Spinal cord (tissue), 10 donors: ENCODE data around the gene EFEMP2. TPM values are rescaled to one million over a fixed set of nuclear protein-coding genes. Genes with fewer than 3 reads are reported as not detected.
A peak's percentile ranks its signal among the peaks of the same experiment; 100 is the strongest.

Experiments
- DNase-seq, 6 donors: peaks; one replicate each; pipeline versions ENCODE4 v3.0.0 to v3.0.0-alpha.2; 2013 to 2015; ENCODE audit warnings: low spot score in 6 of 6, low read depth in 4 of 6
- H3K27ac ChIP-seq: one replicate; pipeline ENCODE4 v1.5.1; 2013; ENCODE audit warnings: low read depth, low read length, control low read depth
- H3K27me3 ChIP-seq: one replicate; pipeline ENCODE4 v1.6.1; 2013; ENCODE audit warnings: low read length; ENCODE audit not compliant: control insufficient read depth, insufficient read depth
- H3K36me3 ChIP-seq: one replicate; pipeline ENCODE4 v1.6.1; 2013; ENCODE audit warnings: low read length; ENCODE audit not compliant: control insufficient read depth, insufficient read depth
- H3K4me1 ChIP-seq: one replicate; pipeline ENCODE4 v1.6.1; 2013; ENCODE audit warnings: low read length; ENCODE audit not compliant: control insufficient read depth, insufficient read depth
- H3K4me3 ChIP-seq: one replicate; pipeline ENCODE4 v1.5.1; 2013; ENCODE audit warnings: low read depth, low read length, control low read depth
- H3K9me3 ChIP-seq: one replicate; pipeline ENCODE4 v1.6.1; 2013; ENCODE audit warnings: low read length; ENCODE audit not compliant: control insufficient read depth, insufficient read depth
- WGBS: methylation state at CpG from one replicate; pipeline ENCODE4 v1.1.5; 2013; ENCODE audit warnings: missing lambda C conversion rate; ENCODE audit not compliant: insufficient coverage; 5-methylcytosine and 5-hydroxymethylcytosine counted together
- polyA plus RNA-seq, 2 donors: library from polyadenylated mRNA; unstranded; fragments of 120-200 nt; gene quantifications; one replicate each; pipeline ENCODE4 v1.2.1, GENCODE V29; 2013; ENCODE audit not compliant: insufficient read length in 2 of 2
- total RNA-seq, 2 donors: library from RNA; depleted of rRNA in 1 of 2; stranded (reverse); fragments of 120-200 nt in 1 of 2; fragments of >200 nt in 1 of 2; gene quantifications; one replicate each; pipeline versions ENCODE4 v1.2.3 to v1.2.4, GENCODE V29; 2013 to 2014
- donor health status: healthy.

The EFEMP2 gene
- total and polyA plus RNA-seq, 4 donors: 21.2 to 94.1 (median 79.1) TPM

DNA sequence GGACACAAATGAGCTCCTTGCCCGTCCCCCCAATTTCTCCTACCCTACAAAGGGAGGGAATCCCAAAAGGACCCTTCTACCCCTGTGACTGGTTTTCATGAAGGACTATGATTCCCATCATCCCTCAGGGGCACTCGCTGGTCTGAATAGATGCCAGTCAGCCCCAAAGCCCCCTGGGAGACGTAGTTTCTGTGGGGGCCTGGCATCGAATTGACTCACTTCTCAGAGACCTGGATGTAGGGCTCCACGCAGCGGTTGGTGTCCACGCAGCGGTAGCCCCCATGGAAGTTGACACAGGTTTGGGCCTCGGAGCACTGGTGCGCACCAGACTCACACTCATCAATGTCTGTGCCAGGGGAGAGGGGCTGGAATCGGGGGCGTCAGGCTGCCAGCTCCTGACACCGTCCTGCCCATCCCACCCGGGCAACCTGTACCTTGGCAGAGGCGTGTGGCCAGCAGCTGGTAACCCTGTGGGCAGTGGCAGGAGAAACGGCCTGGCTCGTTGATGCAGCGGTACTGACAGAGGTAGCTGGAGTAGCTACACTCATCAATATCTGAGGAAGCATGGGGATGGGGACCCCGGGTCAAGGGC lies 4.4 kb downstream of the EFEMP2 start:
- H3K27ac ChIP-seq: no peak overlapping the region
- H3K4me1 ChIP-seq: peaks cover 30% of the 10 kb centered on the region

DNA sequence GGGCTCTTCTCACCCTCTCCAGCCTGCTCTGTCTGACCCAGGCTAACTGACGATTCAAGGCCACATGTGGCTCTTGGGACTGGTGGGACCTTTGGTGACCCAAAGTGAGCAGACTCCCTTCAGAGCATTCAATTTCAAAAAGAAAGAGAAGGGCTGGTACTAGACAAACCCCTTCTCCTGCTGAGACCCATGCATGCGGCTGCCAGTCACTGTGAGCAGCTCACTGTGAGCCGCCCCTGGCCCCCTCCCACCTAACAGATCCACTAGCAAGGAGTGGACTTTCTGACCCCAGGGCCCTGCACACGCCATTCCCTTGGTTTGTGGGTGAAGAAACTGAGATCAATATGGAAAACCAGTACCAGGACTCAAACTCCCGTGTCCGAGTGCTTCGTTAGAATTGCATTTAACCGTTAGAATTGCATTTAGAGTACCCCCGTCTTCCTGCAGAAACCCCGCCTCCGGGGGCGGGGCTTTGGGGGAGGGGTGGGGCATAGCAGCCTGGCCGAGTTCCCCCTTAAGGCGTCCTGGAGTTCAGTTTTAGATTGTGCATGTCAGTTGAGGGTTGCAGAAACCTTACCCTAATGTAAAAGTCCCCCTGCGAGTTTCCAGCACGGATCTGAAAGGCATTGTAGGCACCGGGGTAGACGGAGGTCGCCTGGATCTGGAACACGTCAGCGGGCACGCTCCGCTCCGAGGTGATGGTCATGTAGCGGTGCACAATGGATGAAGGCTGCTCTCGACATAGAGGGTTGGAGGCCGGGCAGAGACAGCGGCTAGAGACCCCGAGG lies 5.1 kb downstream of the EFEMP2 start:
- Histone ChIP-seq H3K36me3 (peaks cover 81% of the 10 kb centered on the region), H3K27me3 (no peaks in the 10 kb centered on the region), H3K4me1 (peaks cover 29% of the 10 kb centered on the region), H3K9me3 (no peaks in the 10 kb centered on the region), H3K4me3 (no peak overlapping the region), H3K27ac (no peak overlapping the region)
- WGBS: 20% methylated on average over 19 of the region's 29 CpGs
- DNase-seq: peak in 2 of 6 donors; percentile 63 to 76

More for the DNA sequence above, 4.4 kb downstream of the EFEMP2 start:
- no peaks in the 10 kb centered on the region for H3K9me3 ChIP-seq
- peaks cover 74% of the 10 kb centered on the region for H3K36me3 ChIP-seq
- H3K27me3 ChIP-seq: no peaks in the 10 kb centered on the region
- peak in 2 of 6 donors; percentile 82 to 90 for DNase-seq
- no peak overlapping the region for H3K4me3 ChIP-seq
- 59% methylated on average over 17 of the region's 19 CpGs for WGBS

DNA sequence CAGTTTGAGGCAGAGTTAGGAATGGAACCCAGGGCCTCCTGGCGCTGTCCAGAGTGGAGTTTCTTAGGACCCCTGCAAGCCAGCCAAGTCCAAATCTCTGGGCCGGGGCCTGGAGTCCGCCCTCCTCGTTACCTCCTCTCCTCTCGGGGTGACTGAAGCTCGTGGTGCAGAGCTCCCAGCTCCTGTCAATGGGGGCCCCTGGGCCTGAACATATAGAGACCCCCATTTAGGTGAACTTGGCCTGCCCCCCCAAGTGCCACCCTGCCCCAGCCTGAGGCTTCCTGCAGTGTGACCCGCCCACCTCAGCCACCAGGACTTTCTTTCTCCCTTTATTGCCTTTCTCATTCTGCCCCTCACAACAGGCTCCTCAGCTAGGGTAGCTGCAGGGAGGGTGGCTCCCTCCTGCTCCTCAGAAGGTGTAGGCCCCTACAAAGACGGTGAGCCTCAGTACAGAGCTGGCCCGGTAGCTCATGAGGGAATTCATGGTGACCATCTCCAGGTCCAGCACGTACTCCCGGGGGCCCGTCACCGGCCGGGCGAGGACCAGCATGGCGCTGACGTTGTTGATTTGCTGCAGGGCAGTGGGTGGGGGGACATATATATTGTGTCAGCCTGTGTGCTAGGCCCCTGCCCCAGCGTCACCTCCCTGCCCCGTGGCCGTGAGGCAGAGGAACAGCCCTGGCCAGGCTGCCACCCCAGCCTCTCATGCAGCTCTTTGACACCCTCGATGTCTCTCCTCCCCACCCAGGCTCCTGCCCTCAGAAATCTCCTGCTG lies 5.9 kb downstream of the EFEMP2 start:
- Histone ChIP-seq H3K4me3 (no peak overlapping the region), H3K27me3 (no peaks in the 10 kb centered on the region), H3K36me3 (peaks cover 89% of the 10 kb centered on the region), H3K9me3 (no peaks in the 10 kb centered on the region), H3K27ac (no peak overlapping the region), H3K4me1 (peaks cover 31% of the 10 kb centered on the region)
- WGBS: 88% methylated on average over 21 of the region's 21 CpGs
- DNase-seq: no peak

DNA sequence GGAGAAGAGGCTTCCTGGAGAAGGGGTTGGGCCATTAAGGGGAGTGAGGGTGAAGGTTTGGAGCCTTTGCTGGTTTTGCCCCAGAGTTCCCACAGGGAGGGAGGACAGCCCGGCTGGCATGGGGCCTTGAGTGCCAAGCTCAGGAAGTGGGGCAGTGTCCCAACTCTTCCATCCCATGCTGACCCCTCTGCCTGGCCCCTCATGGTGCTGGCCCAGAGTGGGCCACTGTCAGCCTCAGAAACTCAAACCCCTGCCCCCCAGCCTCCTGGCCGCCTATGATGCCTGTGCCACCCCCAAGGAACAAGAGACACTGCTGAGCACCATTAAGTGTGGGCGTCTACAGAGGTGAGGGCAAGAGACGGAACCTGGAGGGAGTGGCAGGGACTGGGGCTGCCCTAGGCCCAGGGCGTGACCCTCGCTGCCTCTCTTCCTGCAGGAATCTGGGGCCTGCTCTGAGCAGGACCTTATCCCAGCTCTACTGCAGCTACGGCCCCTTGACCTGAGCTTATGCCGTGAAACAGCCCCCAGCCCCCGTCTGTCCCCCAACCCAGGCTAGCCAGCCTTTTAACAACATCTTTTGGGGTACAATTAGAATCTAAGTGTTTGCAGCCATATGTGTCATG lies 6.9 kb downstream of the EFEMP2 start:
- H3K4me1 ChIP-seq: peaks cover 32% of the 10 kb centered on the region
- peaks cover 85% of the 10 kb centered on the region for H3K36me3 ChIP-seq
- no peaks in the 10 kb centered on the region for H3K27me3 ChIP-seq
- DNase-seq: no peak
- no peak overlapping the region for H3K4me3 ChIP-seq
- H3K9me3 ChIP-seq: no peaks in the 10 kb centered on the region
- H3K27ac ChIP-seq: no peak overlapping the region
- 96% methylated on average over 8 of the region's 9 CpGs for WGBS

DNA sequence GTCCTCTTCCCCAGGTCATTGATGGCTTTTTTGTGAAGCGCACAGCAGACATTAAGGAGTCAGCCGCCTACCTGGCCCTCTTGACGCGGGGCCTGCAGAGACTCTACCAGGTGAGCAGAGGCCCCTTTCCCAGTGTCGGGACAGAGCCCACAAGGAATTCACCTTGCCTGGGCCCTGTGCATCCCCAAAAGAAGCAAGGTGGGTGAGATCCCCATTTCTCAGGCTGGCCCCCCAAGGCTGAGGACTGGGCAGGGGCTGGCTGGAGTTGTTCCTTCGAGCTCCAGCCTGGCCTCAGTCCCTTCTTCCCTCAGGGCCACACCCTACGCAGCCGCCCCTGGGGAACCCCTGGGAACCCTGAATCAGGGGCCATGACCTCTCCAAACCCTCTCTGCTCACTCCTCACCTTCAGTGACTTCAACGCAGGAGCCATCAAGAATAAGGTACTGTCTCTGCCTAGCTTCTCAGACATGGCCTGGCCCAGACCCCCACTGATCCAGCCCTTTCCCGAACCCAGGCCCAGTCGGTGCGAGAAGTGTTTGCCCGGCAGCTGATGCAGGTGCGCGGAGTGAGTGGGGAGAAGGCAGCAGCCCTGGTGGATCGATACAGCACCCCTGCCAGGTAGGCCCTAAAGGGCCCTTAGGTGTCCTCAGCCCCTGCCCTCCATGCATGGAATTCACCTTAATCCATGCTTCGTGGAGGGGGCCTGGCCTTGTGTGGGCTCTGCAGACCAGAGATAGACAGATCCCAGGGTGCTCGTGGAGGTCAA lies 7.7 kb downstream of the EFEMP2 start:
- Histone ChIP-seq H3K4me1 (peaks cover 35% of the 10 kb centered on the region), H3K4me3 (no peak overlapping the region), H3K27me3 (no peaks in the 10 kb centered on the region), H3K9me3 (no peaks in the 10 kb centered on the region), H3K36me3 (peaks cover 77% of the 10 kb centered on the region), H3K27ac (no peak overlapping the region)
- 93% methylated on average over 18 of the region's 18 CpGs for WGBS
- no peak for DNase-seq

DNA sequence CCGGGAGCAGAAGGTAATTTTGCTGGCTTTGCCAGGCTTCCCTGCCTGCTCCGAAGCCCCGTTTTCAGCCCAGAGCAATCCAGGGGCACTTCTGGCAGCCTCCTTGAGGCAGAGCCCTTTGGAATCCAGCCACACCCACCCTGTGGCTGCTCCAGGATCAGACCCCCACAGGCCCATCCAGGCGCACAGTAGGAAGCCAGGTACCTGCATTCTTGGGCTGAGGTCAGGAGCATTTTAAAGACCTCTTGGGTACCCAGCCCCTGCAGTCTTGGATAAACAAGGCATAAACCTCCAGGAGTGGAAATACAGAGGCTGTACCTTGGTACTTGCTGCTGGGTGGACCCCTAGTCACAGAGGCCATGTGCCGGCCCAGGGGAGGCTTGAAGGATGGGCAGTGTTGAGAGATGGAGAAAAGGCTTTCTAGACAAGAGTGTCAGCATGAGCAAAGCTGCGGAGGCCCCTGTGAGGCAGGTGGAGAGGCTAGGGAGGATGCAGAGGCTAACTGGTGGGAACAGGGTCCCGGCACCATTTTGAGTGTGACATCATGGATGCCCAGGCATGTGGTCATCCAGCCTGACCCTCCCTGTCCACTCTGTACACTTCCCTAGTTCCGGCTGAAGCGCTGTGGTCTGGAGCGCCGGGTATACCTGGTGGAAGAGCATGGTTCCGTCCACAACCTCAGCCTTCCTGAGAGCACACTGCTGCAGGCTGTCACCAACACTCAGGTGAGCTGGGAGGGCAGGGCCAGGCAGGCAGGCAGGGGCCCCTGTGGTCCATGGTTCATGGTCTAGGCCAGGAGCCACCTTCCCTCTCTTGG lies 8.5 kb downstream of the EFEMP2 start:
- Histone ChIP-seq H3K27ac (no peak overlapping the region), H3K36me3 (peaks cover 71% of the 10 kb centered on the region), H3K27me3 (no peaks in the 10 kb centered on the region), H3K4me1 (peaks cover 39% of the 10 kb centered on the region), H3K4me3 (no peak overlapping the region), H3K9me3 (no peaks in the 10 kb centered on the region)
- no peak for DNase-seq
- WGBS: 92% methylated on average over 12 of the region's 12 CpGs

DNA sequence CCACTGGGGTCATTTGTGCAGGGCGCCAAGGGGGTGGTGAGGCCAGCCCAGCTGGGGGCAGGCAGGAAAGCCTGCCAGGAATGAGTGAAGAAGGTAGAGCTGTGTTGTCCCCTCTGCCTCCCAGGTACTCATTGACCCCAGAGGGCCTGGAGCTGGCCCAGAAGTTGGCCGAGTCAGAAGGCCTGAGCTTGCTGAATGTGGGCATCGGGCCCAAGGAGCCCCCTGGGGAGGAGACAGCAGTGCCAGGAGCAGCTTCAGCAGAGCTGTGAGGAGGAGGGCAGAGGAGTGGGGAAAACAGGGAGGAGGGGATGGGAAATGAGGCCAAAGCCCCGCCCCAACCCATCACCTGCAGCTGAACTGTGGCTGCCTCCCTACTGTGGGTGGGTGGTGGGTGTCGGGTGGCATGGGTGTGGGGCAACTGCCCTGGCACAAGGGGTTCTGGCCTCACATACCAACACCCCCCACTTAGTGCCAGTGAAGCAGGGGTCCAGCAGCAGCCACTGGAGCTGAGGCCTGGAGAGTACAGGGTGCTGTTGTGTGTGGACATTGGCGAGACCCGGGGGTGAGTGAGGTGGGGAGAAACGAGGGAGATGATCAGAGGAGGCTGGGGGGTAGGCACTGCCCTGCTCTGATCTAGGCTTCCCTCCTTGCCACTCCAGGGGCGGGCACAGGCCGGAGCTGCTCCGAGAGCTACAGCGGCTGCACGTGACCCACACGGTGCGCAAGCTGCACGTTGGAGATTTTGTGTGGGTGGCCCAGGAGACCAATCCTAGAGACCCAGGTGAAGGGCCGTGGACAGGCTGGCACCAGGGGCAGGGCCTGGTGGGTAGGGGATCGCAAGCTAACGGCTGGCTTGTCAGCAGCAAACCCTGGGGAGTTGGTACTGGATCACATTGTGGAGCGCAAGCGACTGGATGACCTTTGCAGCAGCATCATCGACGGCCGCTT lies 9.4 kb downstream of the EFEMP2 start:
- Histone ChIP-seq H3K4me1 (peaks cover 42% of the 10 kb centered on the region), H3K36me3 (peaks cover 68% of the 10 kb centered on the region)
- WGBS: 91% methylated on average over 23 of the region's 24 CpGs

DNA sequence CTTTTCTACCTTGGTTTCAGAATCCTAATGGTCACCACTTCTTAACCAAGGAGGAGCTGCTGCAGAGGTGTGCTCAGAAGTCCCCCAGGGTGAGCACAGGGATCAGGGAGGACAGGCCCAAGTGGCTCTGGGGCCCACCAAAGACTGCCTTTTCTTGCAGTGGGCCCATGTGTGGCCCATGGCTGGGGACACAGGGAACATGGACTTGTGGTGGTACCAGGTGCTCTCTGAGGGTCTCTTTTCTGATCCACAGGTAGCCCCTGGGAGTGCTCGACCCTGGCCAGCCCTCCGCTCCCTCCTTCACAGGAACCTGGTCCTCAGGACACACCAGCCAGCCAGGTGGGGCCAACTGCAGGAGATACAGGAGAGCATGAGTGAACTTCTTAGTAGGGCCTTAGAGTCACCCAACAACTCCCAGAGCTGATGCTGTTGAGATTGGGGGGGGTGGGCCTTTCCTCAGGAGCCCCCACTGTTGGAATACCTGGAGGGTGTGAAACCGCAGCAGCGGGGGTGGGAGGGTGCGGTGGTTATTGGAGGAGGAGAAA lies 10.3 kb downstream of the EFEMP2 start:
- no peaks in the 10 kb centered on the region for H3K9me3 ChIP-seq
- H3K27me3 ChIP-seq: no peaks in the 10 kb centered on the region
- DNase-seq: no peak
- no peak overlapping the region for H3K27ac ChIP-seq
- H3K4me1 ChIP-seq: peaks cover 37% of the 10 kb centered on the region
- H3K36me3 ChIP-seq: peaks cover 60% of the 10 kb centered on the region
- 96% methylated on average over 4 of the region's 5 CpGs for WGBS
- no peak overlapping the region for H3K4me3 ChIP-seq

More for the DNA sequence above, 9.4 kb downstream of the EFEMP2 start:
- Histone ChIP-seq H3K4me3 (no peak overlapping the region), H3K9me3 (no peaks in the 10 kb centered on the region), H3K27ac (no peak overlapping the region), H3K27me3 (no peaks in the 10 kb centered on the region)
- peak in 1 of 6 donors; percentile 7 for DNase-seq
